OCI-LY1 (cell line): ENCODE data around the gene HRK.

ENCODE experiments used
- CTCF ChIP-seq: fragments of 200-600 bp; sonication (generic), shearing (Covaris generic); IDR thresholded peaks from 2 replicates; pipeline ENCODE4 v1.5.1; 2017; ENCODE audit warnings: mild to moderate bottlenecking, antibody characterized with exemption, low read length, moderate library complexity, mixed read lengths
- EZH2 ChIP-seq: fragments of 200-600 bp; sonication (generic), shearing (Covaris generic); IDR thresholded peaks from 2 replicates; pipeline ENCODE4 v1.8.0; 2017; ENCODE audit warnings: borderline replicate concordance, mixed run types, mild to moderate bottlenecking, antibody characterized with exemption, low read length, moderate library complexity, mixed read lengths

DNA sequence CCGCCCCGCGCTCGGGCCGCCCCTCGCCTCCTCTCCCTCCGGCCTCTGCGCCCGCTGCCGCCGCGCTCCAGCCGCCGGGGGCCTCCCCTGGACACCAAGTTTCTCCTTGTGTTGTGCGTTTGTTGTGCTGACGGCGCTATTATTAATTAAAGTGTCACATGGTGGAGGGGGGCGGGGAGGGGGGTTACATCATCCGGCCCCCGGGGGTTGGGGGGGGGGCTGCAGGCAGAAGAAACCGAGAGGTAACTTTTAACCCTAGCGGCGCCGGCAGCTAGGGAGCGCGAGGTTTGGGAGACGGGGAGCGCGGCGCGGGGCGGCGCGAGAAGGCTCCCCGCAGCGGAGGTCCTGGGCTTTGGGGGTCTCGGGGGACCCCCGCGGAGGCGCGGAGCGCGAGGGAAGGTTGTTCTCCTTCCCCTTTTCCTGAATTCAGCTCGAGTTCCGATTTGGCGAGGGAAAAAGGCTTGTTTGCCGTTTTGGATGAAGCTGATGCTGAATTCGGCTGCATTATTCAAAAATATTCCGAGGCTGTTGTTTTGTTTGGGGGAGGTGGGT, at the start of gene HRK:
- TF ChIP-seq CTCF (no peak), EZH2 (no peak)
